ENCODE results near the gene ZMAT3. TPM values are rescaled to one million over a fixed set of nuclear protein-coding genes. Genes with fewer than 3 reads are reported as not detected.

The ZMAT3 gene
- total RNA-seq, 1 donor from 2014 or later, result 12.8 TPM

GRCh38 chr3:179069762-179070390, 1.7 kb downstream of the ZMAT3 start:
- H3K4me1 ChIP-seq, result peaks cover 57% of the 10 kb centered on the region
- no peak for DNase-seq
- TF ChIP-seq CTCF (IDR thresholded peaks at IDR 0.05; ENCODE audit: borderline replicate concordance), result no peak
- peak overlapping the region; percentile 80 for H3K4me3 ChIP-seq
- H3K9me3 ChIP-seq (replicated peaks), result no peaks in the 10 kb centered on the region
- intact Hi-C loops (cut with micrococcal nuclease), result no loop called here
- no peaks in the 10 kb centered on the region for H3K27me3 ChIP-seq (ENCODE audit: low read depth)
- H3K27ac ChIP-seq (replicated peaks), result peak overlapping the region; percentile 93
- peaks cover 24% of the 10 kb centered on the region for H3K36me3 ChIP-seq

GRCh38 chr3:179068779-179069530, 2.7 kb downstream of the ZMAT3 start:
- no peak for DNase-seq
- Histone ChIP-seq H3K36me3 (peaks cover 24% of the 10 kb centered on the region), H3K27me3 (ENCODE audit: low read depth) (no peaks in the 10 kb centered on the region), H3K9me3 (replicated peaks) (no peaks in the 10 kb centered on the region), H3K4me1 (peaks cover 63% of the 10 kb centered on the region), H3K4me3 (peak overlapping the region; percentile 80), H3K27ac (replicated peaks) (peak overlapping the region; percentile 93)
- intact Hi-C loops (cut with micrococcal nuclease), result no loop called here
- no peak for TF ChIP-seq CTCF (IDR thresholded peaks at IDR 0.05; ENCODE audit: borderline replicate concordance)

GRCh38 chr3:179067839-179068238, 3.8 kb downstream of the ZMAT3 start:
- H3K27me3 ChIP-seq (ENCODE audit: low read depth), result no peaks in the 10 kb centered on the region
- peaks cover 24% of the 10 kb centered on the region for H3K36me3 ChIP-seq
- intact Hi-C loops (cut with micrococcal nuclease), result no loop called here
- peaks cover 70% of the 10 kb centered on the region for H3K4me1 ChIP-seq
- TF ChIP-seq CTCF (IDR thresholded peaks at IDR 0.05; ENCODE audit: borderline replicate concordance), result no peak
- H3K9me3 ChIP-seq (replicated peaks), result no peaks in the 10 kb centered on the region
- no peak for DNase-seq
- no peak overlapping the region for H3K4me3 ChIP-seq
- H3K27ac ChIP-seq (replicated peaks), result no peak overlapping the region

GRCh38 chr3:179067291-179067690, 4.3 kb downstream of the ZMAT3 start:
- H3K4me3 ChIP-seq, result no peak overlapping the region
- H3K4me1 ChIP-seq, result peaks cover 69% of the 10 kb centered on the region
- H3K9me3 ChIP-seq (replicated peaks), result no peaks in the 10 kb centered on the region
- no peaks in the 10 kb centered on the region for H3K27me3 ChIP-seq (ENCODE audit: low read depth)
- H3K36me3 ChIP-seq, result peaks cover 28% of the 10 kb centered on the region
- DNase-seq, result no peak
- intact Hi-C loops (cut with micrococcal nuclease), result no loop called here
- no peak for TF ChIP-seq CTCF (IDR thresholded peaks at IDR 0.05; ENCODE audit: borderline replicate concordance)
- H3K27ac ChIP-seq (replicated peaks), result no peak overlapping the region

GRCh38 chr3:179063945-179064560, 7.6 kb downstream of the ZMAT3 start:
- no peak for DNase-seq
- Histone ChIP-seq H3K4me3 (no peak overlapping the region), H3K9me3 (replicated peaks) (no peaks in the 10 kb centered on the region), H3K27ac (replicated peaks) (no peak overlapping the region), H3K36me3 (peaks cover 28% of the 10 kb centered on the region), H3K4me1 (peaks cover 40% of the 10 kb centered on the region), H3K27me3 (ENCODE audit: low read depth) (no peaks in the 10 kb centered on the region)
- TF ChIP-seq CTCF (IDR thresholded peaks at IDR 0.05; ENCODE audit: borderline replicate concordance), result no peak
- intact Hi-C loops (cut with micrococcal nuclease), result no loop called here
